Adrenal gland (tissue), 12 donors: Measurements from ENCODE around the gene THG1L. TPM values are rescaled to one million over a fixed set of nuclear protein-coding genes. Genes with fewer than 3 reads are reported as not detected.

Source experiments
- DNase-seq, 7 donors: peaks; one replicate each; pipeline ENCODE4 v3.0.0-alpha.2; 2019 to 2020
- H3K27ac ChIP-seq, 5 donors: fragments of 200-600 bp; sonication (generic) in 4 of 5; 1 replicate in 3 of 5; 2 replicates in 2 of 5; pipeline versions ENCODE4 v1.5.1 to v1.8.0; 2016 to 2020; ENCODE audit warnings: mild to moderate bottlenecking in 1 of 5
- H3K27me3 ChIP-seq: fragments of 200-600 bp; 2 replicates; pipeline ENCODE4 v1.8.0; 2021
- H3K36me3 ChIP-seq, 2 donors: fragments of 200-600 bp; replicated peaks in 1 of 2; 1 replicate in 1 of 2; 2 replicates in 1 of 2; pipeline versions ENCODE4 v1.5.1 to v1.8.0; 2018 to 2022
- H3K4me1 ChIP-seq, 2 donors: fragments of 200-600 bp; replicated peaks in 1 of 2; 1 replicate in 1 of 2; 2 replicates in 1 of 2; pipeline versions ENCODE4 v1.5.1 to v1.8.0; 2018 to 2021
- H3K4me3 ChIP-seq, 4 donors: fragments of 200-600 bp; sonication (generic) in 3 of 4; one replicate each; pipeline ENCODE4 v1.5.1; 2016 to 2018
- H3K9me3 ChIP-seq, 3 donors: fragments of 200-600 bp; sonication (generic) in 1 of 3; replicated peaks in 1 of 3; 1 replicate in 2 of 3; 2 replicates in 1 of 3; pipeline versions ENCODE4 v1.5.1 to v1.8.0; 2016 to 2021
- POLR2A ChIP-seq, 2 donors: fragments of 450-650 bp; IDR thresholded peaks; one replicate each; pipeline ENCODE4 v1.6.1; 2017; ENCODE audit warnings: antibody characterized with exemption in 2 of 2, mild to moderate bottlenecking in 2 of 2, moderate library complexity in 1 of 2
- WGBS, 4 donors: extraction: QIAGEN DNeasy Blood & Tissue Kit in 2 of 4; methylation state at CpG; one replicate each; pipeline versions ENCODE4 v1.1.5 to v1.1.7; 2013 to 2017; 5-methylcytosine and 5-hydroxymethylcytosine counted together
- intact Hi-C, 2 donors: fragments of 100-400 bp; cut with DNase I; formaldehyde crosslinking; loops; one replicate each; pipeline versions ENCODE4 v1.14.1 to v1.15.0; 2022 to 2023
- polyA plus RNA-seq, 3 donors: library from polyadenylated mRNA; stranded (reverse); fragments of 200-250 nt in 2 of 3; fragments of 350-450 nt in 1 of 3; fragmentation: Illumina TruSeq in 1 of 3; extraction: RNeasy Lipid Tissue Mini Kit (QIAGEN cat#74804) in 1 of 3; gene quantifications; one replicate each; pipeline ENCODE4 v1.2.3, GENCODE V29; 2013 to 2014
- total RNA-seq, 9 donors: library from RNA; depleted of rRNA in 4 of 9; stranded (reverse); fragments of >200 nt in 4 of 9; fragments of 120-200 nt in 1 of 9; fragmentation: NEBNext Ultra II Directional in 1 of 9; extraction: Animal tissue kit (Norgen Biotek cat#: 25700) in 1 of 9; gene quantifications; one replicate each; pipeline versions ENCODE4 v1.1.0 to v1.2.4, GENCODE V29; 2013 to 2023
- TF ChIP-seq, protein P1 (sequence below), 6 experiments: fragments of 450-650 bp in 4 of 6; fragments of 200-600 bp in 2 of 6; sonication (generic) in 1 of 6; IDR thresholded peaks; 1 replicate in 5 of 6; 2 replicates in 1 of 6; pipeline versions ENCODE4 v1.5.1 to v1.8.0; 2016 to 2021; ENCODE audit warnings: antibody characterized with exemption in 6 of 6, mild to moderate bottlenecking in 2 of 6, moderate library complexity in 1 of 6
- donor health status: healthy with polysubstance abuse.
- donor health status: Bipolar disorder and iron deficiency.
- donor health status: DM: yes; HTN: yes; CAD: no.
- donor health status: DM: no; HTN: no; CAD: no.
- donor health status: DM: no; HTN: no; CAD: no.
- donor health status: DM: yes; HTN: yes; CAD: no.

The THG1L gene
- total and polyA plus RNA-seq, 12 donors: 8.7 to 27.0 (median 16.8) TPM

- Histone ChIP-seq H3K27me3 (no peaks in the 10 kb centered on the region), H3K36me3 (no peaks in the 10 kb centered on the region), H3K4me1 (peaks cover 0 to 22% of the 10 kb centered on the region in 2 donors), H3K27ac (no peak within 1 kb of the TSS), H3K4me3 (peak within 1 kb of the TSS in 2 of 4 donors; percentile 52 to 79), H3K9me3 (no peaks in the 10 kb centered on the region)
- 0 to 1% (median 1%) methylated on average over 24 to 79 of the region's 79 CpGs for WGBS, 4 donors
- peak in 1 of 2 donors; percentile 30 for TF ChIP-seq POLR2A (IDR thresholded peaks at IDR 0.05)
- TF ChIP-seq, protein P1, sequence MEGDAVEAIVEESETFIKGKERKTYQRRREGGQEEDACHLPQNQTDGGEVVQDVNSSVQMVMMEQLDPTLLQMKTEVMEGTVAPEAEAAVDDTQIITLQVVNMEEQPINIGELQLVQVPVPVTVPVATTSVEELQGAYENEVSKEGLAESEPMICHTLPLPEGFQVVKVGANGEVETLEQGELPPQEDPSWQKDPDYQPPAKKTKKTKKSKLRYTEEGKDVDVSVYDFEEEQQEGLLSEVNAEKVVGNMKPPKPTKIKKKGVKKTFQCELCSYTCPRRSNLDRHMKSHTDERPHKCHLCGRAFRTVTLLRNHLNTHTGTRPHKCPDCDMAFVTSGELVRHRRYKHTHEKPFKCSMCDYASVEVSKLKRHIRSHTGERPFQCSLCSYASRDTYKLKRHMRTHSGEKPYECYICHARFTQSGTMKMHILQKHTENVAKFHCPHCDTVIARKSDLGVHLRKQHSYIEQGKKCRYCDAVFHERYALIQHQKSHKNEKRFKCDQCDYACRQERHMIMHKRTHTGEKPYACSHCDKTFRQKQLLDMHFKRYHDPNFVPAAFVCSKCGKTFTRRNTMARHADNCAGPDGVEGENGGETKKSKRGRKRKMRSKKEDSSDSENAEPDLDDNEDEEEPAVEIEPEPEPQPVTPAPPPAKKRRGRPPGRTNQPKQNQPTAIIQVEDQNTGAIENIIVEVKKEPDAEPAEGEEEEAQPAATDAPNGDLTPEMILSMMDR (IDR thresholded peaks at IDR 0.05): peak; percentile 76 to 100 (median 96)
- intact Hi-C loops: loop anchor here in 1 of 2 donors (5.0 kb wide), 1 partner anchor 416 kb away; no protein-coding TSS in a partner anchor
- peak; percentile 83 to 94 (median 88) for DNase-seq
Measured at GRCh38 chr5:157743163-157744050, 12.2 kb downstream of the THG1L start, which contains the start of gene LSM11. Gene LSM11 (plus strand): TSS chr5:157743712. CDS start chr5:157743751, 39 bp downstream.

DNA sequence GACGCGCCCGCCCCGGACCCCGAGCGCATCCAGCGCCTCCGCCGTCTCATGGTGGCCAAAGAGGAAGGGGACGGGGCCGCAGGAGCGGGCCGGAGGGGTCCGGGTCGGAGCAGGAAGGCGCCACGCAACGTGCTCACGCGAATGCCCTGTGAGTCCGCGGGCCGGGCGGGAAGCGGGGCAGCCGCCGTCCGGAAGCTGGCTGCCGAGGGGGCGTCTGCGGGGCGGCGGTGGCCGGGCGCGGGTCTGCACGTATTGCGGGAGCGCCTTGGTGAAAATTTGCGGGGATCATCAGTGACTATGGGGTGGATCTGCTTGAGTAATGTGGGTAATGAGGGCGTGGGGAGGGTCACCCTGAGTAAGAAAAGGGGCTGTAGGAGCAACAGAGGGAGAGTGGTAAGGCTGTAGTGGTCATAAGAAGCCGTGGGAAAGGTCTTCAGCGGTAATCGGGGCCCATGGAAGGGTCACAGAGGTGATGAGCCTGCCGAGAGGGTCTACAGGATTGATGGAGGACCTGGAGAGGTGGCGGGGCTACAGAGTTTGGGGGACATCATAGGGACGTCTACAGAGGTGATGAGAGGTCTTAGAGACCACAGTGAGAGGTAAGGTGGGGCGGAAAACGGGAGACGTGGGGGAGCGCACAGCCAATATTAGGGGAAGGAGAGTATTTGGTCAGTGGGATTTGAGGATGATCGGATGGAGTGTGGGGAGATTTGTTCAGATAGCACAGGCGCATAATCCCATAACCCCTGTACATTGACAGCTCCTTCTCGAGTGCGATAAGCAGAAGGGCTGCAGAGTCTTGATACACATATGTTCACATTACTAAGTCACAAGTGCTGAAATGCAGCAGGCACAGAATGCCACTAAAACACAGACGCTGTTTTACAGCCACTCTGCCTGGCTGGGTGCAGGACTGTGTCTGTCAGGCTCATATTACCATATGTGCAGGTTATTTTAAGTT lies 13.1 kb downstream of the THG1L start:
- H3K4me3 ChIP-seq: peak overlapping the region in 2 of 4 donors; percentile 52 to 79
- TF ChIP-seq POLR2A (IDR thresholded peaks at IDR 0.05): no peak
- no peaks in the 10 kb centered on the region for H3K36me3 ChIP-seq
- 7 to 13% (median 8%) methylated on average over 25 to 56 of the region's 56 CpGs for WGBS, 4 donors
- no peaks in the 10 kb centered on the region for H3K27me3 ChIP-seq
- DNase-seq: peak in 2 of 7 donors; percentile 21 to 32
- intact Hi-C loops: loop anchor here in 1 of 2 donors (5.0 kb wide), 1 partner anchor 417 kb away; no protein-coding TSS in a partner anchor
- H3K4me1 ChIP-seq: peaks cover 0 to 27% of the 10 kb centered on the region in 2 donors
- no peak overlapping the region for H3K27ac ChIP-seq
- H3K9me3 ChIP-seq: no peaks in the 10 kb centered on the region

DNA sequence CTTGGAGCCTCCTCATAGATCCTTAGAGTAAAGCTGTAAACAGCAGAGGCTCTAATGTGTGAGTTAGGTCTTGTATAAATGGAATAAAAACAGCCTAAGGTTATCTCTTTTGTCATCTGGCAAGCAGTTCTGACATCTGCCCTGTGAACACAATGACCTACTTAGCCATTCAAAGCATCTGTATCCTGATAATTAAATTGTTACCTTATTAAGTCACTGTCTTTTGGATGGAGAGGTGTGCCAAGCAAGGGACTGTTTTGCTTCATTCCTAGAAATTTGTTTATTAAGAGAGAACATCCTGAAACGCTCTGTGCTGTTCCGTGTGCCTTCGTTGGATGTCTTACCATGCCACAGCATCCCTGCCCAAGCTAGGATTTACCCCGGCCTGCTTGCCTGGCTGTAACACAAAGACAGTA lies 13.8 kb downstream of the THG1L start:
- WGBS, 4 donors: 76 to 83% (median 78%) methylated on average over 4 of the region's 4 CpGs
- no peaks in the 10 kb centered on the region for H3K36me3 ChIP-seq
- intact Hi-C loops: no loop called here
- no peaks in the 10 kb centered on the region for H3K9me3 ChIP-seq
- peak overlapping the region in 1 of 4 donors; percentile 79 for H3K4me3 ChIP-seq
- H3K4me1 ChIP-seq: peaks cover 0 to 23% of the 10 kb centered on the region in 2 donors
- H3K27ac ChIP-seq: no peak overlapping the region
- no peak for DNase-seq
- no peaks in the 10 kb centered on the region for H3K27me3 ChIP-seq
- TF ChIP-seq, protein P1 (IDR thresholded peaks at IDR 0.05): no peak
- no peak for TF ChIP-seq POLR2A (IDR thresholded peaks at IDR 0.05)

- intact Hi-C loops: no loop called here
- no peak for TF ChIP-seq POLR2A (IDR thresholded peaks at IDR 0.05)
- TF ChIP-seq, protein P1 (IDR thresholded peaks at IDR 0.05): no peak
- Histone ChIP-seq H3K9me3 (no peaks in the 10 kb centered on the region), H3K27ac (peak overlapping the region in 1 of 5 donors; percentile 14), H3K4me3 (no peak overlapping the region), H3K4me1 (peaks cover 0 to 23% of the 10 kb centered on the region in 2 donors), H3K27me3 (no peaks in the 10 kb centered on the region), H3K36me3 (peaks cover 0 to 2% of the 10 kb centered on the region in 2 donors)
- no peak for DNase-seq
- WGBS, 4 donors: 86 to 89% (median 87%) methylated on average over 6 of the region's 6 CpGs
Measured at GRCh38 chr5:157747173-157747740, 16.0 kb downstream of the THG1L start.
